Upper lobe of right lung (tissue), 1 donor: ENCODE measurements around the gene POU5F1. TPM values are rescaled to one million over a fixed set of nuclear protein-coding genes. Genes with fewer than 3 reads are reported as not detected.

Experiments used
- ATAC-seq: fragments of 200-7000 bp; cut with Tn5 transposase; one replicate; pipeline ENCODE4 v1.9.1; 2020; ENCODE audit warnings: mild to moderate bottlenecking, moderate library complexity
- DNase-seq: peaks from one replicate; pipeline ENCODE4 v3.0.0-alpha.2; 2020
- H3K27ac ChIP-seq: fragments of 200-600 bp; one replicate; pipeline ENCODE4 v1.8.0; 2022
- H3K27me3 ChIP-seq: fragments of 200-600 bp; one replicate; pipeline ENCODE4 v1.8.0; 2022; ENCODE audit warnings: mild to moderate bottlenecking
- H3K36me3 ChIP-seq: fragments of 200-600 bp; one replicate; pipeline ENCODE4 v1.8.0; 2022
- H3K4me1 ChIP-seq: fragments of 200-600 bp; one replicate; pipeline ENCODE4 v1.8.0; 2022
- H3K4me3 ChIP-seq: fragments of 200-600 bp; one replicate; pipeline ENCODE4 v1.8.0; 2022; ENCODE audit warnings: mild to moderate bottlenecking
- H3K9me3 ChIP-seq: fragments of 200-600 bp; one replicate; pipeline ENCODE4 v1.8.0; 2022
- CTCF ChIP-seq: fragments of 200-600 bp; IDR thresholded peaks from one replicate; pipeline ENCODE4 v1.8.0; 2022; ENCODE audit warnings: antibody characterized with exemption
- intact Hi-C: fragments of 100-400 bp; cut with DNase I; formaldehyde crosslinking; loops from one replicate; pipeline ENCODE4 v1.11.0; 2022
- total RNA-seq: library from RNA; stranded (reverse); fragmentation: NEBNext Ultra II Directional; extraction: Animal tissue kit (Norgen Biotek cat#: 25700); gene quantifications from one replicate; pipeline ENCODE4 v1.2.1, GENCODE V29; 2021
- donor health status: DM: no; HTN: yes; CAD: no; lungs with severe emphysema.

The POU5F1 gene
- total RNA-seq, 1 donor from 2014 or later: 2.8 TPM

- no peak for TF ChIP-seq CTCF
- Histone ChIP-seq H3K4me1 (peaks cover 19% of the 10 kb centered on the region), H3K27ac (no peak overlapping the region), H3K4me3 (no peak overlapping the region), H3K36me3 (no peaks in the 10 kb centered on the region), H3K27me3 (no peaks in the 10 kb centered on the region), H3K9me3 (no peaks in the 10 kb centered on the region)
- ATAC-seq: no peak
- intact Hi-C loops: no loop called here
- no peak for DNase-seq
Measured at GRCh38 chr6:31116661-31117385, 53.7 kb downstream of the POU5F1 start.

- intact Hi-C loops: no loop called here
- no peak for ATAC-seq
- H3K27me3 ChIP-seq: no peaks in the 10 kb centered on the region
- no peak for TF ChIP-seq CTCF
- no peak overlapping the region for H3K27ac ChIP-seq
- no peak for DNase-seq
- H3K4me1 ChIP-seq: peaks cover 19% of the 10 kb centered on the region
- H3K9me3 ChIP-seq: no peaks in the 10 kb centered on the region
- no peaks in the 10 kb centered on the region for H3K36me3 ChIP-seq
- H3K4me3 ChIP-seq: no peak overlapping the region
Measured at GRCh38 chr6:31115941-31116560, 54.4 kb downstream of the POU5F1 start.

GRCh38 chr6:31114970-31115849 lies 55.3 kb downstream of the POU5F1 start:
- no peaks in the 10 kb centered on the region for H3K36me3 ChIP-seq
- peak; percentile 34 for TF ChIP-seq CTCF
- peak overlapping the region; percentile 74 for H3K27ac ChIP-seq
- H3K9me3 ChIP-seq: no peaks in the 10 kb centered on the region
- H3K4me1 ChIP-seq: peaks cover 19% of the 10 kb centered on the region
- peak overlapping the region; percentile 34 for H3K4me3 ChIP-seq
- DNase-seq: no peak
- peak; percentile 65 for ATAC-seq
- intact Hi-C loops: no loop called here
- H3K27me3 ChIP-seq: no peaks in the 10 kb centered on the region

- no peak for TF ChIP-seq CTCF
- Histone ChIP-seq H3K4me3 (peak within 1 kb of the TSS; percentile 34), H3K4me1 (peaks cover 19% of the 10 kb centered on the region), H3K27ac (peak within 1 kb of the TSS; percentile 74), H3K27me3 (no peaks in the 10 kb centered on the region), H3K36me3 (no peaks in the 10 kb centered on the region), H3K9me3 (no peaks in the 10 kb centered on the region)
- DNase-seq (peak; percentile 88), ATAC-seq (peak; percentile 93)
- intact Hi-C loops: no loop called here
Measured at GRCh38 chr6:31114541-31114878, 56.0 kb downstream of the POU5F1 start, which contains the start of gene PSORS1C1. PSORS1C1 (plus strand) TSS chr6:31114800; CDS start chr6:31129633, 14,833 bp downstream.

Other genes with a start within 250 kb of the POU5F1 start
- 369 TPM for gene SFTA2, start 238.5 kb downstream of the POU5F1 start, total RNA-seq
- 4.6 TPM for gene MUCL3, start 229.7 kb downstream of the POU5F1 start, total RNA-seq
- gene MUC21, start 187.0 kb downstream of the POU5F1 start, total RNA-seq: 1.1 TPM
- not detected for gene MUC22, start 160.2 kb downstream of the POU5F1 start, total RNA-seq
- not detected for gene C6orf15, start 58.1 kb downstream of the POU5F1 start, total RNA-seq
- 8.2 TPM for gene PSORS1C1, start 55.9 kb downstream of the POU5F1 start, total RNA-seq
- not detected for gene CDSN, start 50.2 kb downstream of the POU5F1 start, total RNA-seq
- not detected for gene PSORS1C2, start 31.6 kb downstream of the POU5F1 start, total RNA-seq
- gene CCHCR1, start 12.9 kb downstream of the POU5F1 start, total RNA-seq: 12.5 TPM
- gene TCF19, start 12.1 kb downstream of the POU5F1 start, total RNA-seq: 4.5 TPM
- 1,073 TPM for gene HLA-C, start 101.4 kb upstream of the POU5F1 start, total RNA-seq
- 2,632 TPM for gene HLA-B, start 186.5 kb upstream of the POU5F1 start, total RNA-seq
- gene MICA, start 232.9 kb upstream of the POU5F1 start, total RNA-seq: 36.6 TPM